Fibroblast of villous mesenchyme (primary cell): ENCODE measurements around the gene CCDC85B. TPM values are rescaled to one million over a fixed set of nuclear protein-coding genes. Genes with fewer than 3 reads are reported as not detected.

Experiments used
- DNase-seq: peaks from one replicate; pipeline ENCODE4 v3.0.0-alpha.2; 2010; ENCODE audit warnings: low read depth
- H3K4me3 ChIP-seq: 2 replicates; pipeline ENCODE4 v1.5.1; 2011; ENCODE audit warnings: low read depth, mild to moderate bottlenecking, low read length
- CTCF ChIP-seq: IDR thresholded peaks from 2 replicates; pipeline ENCODE4 v1.5.1; 2012; ENCODE audit warnings: low read depth, mild to moderate bottlenecking, low read length; ENCODE audit not compliant: insufficient read depth
- total RNA-seq: library from RNA; depleted of rRNA; stranded (reverse); fragments of >200 nt; gene quantifications from 2 replicates; pipeline ENCODE4 v1.2.3, GENCODE V29; 2012

CCDC85B gene
- total RNA-seq, 1 donor, result 37.1 TPM

- H3K4me3 ChIP-seq, result peak overlapping the region; percentile 98
- TF ChIP-seq CTCF, result no peak
- DNase-seq, result no peak
These were observed 31.8 kb upstream of the CCDC85B start for GRCh38 chr11:65858681-65859087.

GRCh38 chr11:65859095-65859811 lies 31.2 kb upstream of the CCDC85B start:
- TF ChIP-seq CTCF, result no peak
- peak overlapping the region; percentile 98 for H3K4me3 ChIP-seq
- peak; percentile 99 for DNase-seq

GRCh38 chr11:65859812-65860277 lies 30.6 kb upstream of the CCDC85B start:
- no peak for DNase-seq
- no peak for TF ChIP-seq CTCF
- H3K4me3 ChIP-seq, result peak overlapping the region; percentile 94

GRCh38 chr11:65860278-65861164 lies 30.0 kb upstream of the CCDC85B start, which contains the start of gene MUS81:
TSS of gene MUS81 (plus strand) at chr11:65860433. CDS start at chr11:65860754, 321 bp downstream.
- peak; percentile 86 for TF ChIP-seq CTCF
- H3K4me3 ChIP-seq, result peak within 1 kb of the TSS; percentile 98
- peak; percentile 99 for DNase-seq

GRCh38 chr11:65861165-65861505 lies 29.3 kb upstream of the CCDC85B start:
- TF ChIP-seq CTCF, result no peak
- no peak for DNase-seq

GRCh38 chr11:65861533-65862183 lies 28.8 kb upstream of the CCDC85B start:
- TF ChIP-seq CTCF, result no peak
- H3K4me3 ChIP-seq, result peak overlapping the region; percentile 94
- no peak for DNase-seq

More at GRCh38 chr11:65861165-65861505, 29.3 kb upstream of the CCDC85B start:
- H3K4me3 ChIP-seq, result peak overlapping the region; percentile 94
